Measurements from ENCODE around the gene KCTD18.

GRCh38 chr2:200509612-200510433 lies at the start of gene KCTD18:
- peak; percentile 65 for TF ChIP-seq CTCF (IDR thresholded peaks at IDR 0.05; ENCODE audit: low read depth, low read length)
- no peak for TF ChIP-seq EZH2phosphoT487 (IDR thresholded peaks at IDR 0.05; ENCODE audit: low read depth)

All from OCI-LY3 (cell line).